Endothelial cell of umbilical vein (primary cell): Measurements from ENCODE around the gene HSH2D. TPM values are rescaled to one million over a fixed set of nuclear protein-coding genes. Genes with fewer than 3 reads are reported as not detected.

Experiments used
- BruUV-seq: library from RNA; stranded (reverse); fragments of 400-500 nt; replicated peaks from 2 replicates; lab custom pipeline; 2021; lab: Mats Ljungman, UMichigan
- CTCF ChIA-PET: fragments of 300-600, 350-600 bp; sonication (Branson Sonifier 250); formaldehyde crosslinking; loops from one replicate; lab custom pipeline; 2021; ENCODE audit warnings: antibody characterized with exemption, inconsistent platforms; lab: Charles Lee
- POLR2A ChIA-PET: fragments of 300-600, 350-600 bp; sonication (Branson Sonifier 250); formaldehyde crosslinking; loops from one replicate; lab custom pipeline; 2021; ENCODE audit warnings: antibody characterized with exemption, inconsistent platforms; lab: Charles Lee
- DNase-seq: peaks from one replicate; pipeline ENCODE4 v3.0.0-alpha.2; 2011; ENCODE audit warnings: low read depth, low spot score
- FAIRE-seq: peaks from 2 replicates; lab custom pipeline; 2011; peaks lifted over from hg19 to GRCh38; lab: Jason Lieb, UNC
- H2AFZ ChIP-seq: 2 replicates; pipeline ENCODE4 v1.6.0; 2012; ENCODE audit warnings: low read depth, low read length, control low read depth, inconsistent platforms
- H3K27ac ChIP-seq: 2 replicates; pipeline ENCODE4 v1.5.1; 2011; ENCODE audit warnings: low read depth, mild to moderate bottlenecking, control low read depth, low read length, moderate library complexity; ENCODE audit not compliant: insufficient read depth
- H3K27me3 ChIP-seq, 2 experiments: 2 replicates each; pipeline versions ENCODE4 v1.6.0 to v1.6.1; 2011; ENCODE audit warnings: low read length in 2 of 2, mixed read lengths in 1 of 2; ENCODE audit not compliant: control insufficient read depth in 2 of 2, insufficient read depth in 2 of 2
- H3K36me3 ChIP-seq, 2 experiments: 2 replicates in 1 of 2; 3 replicates in 1 of 2; pipeline ENCODE4 v1.5.1; 2011; ENCODE audit warnings: low read length in 2 of 2, mild to moderate bottlenecking in 1 of 2, moderate library complexity in 1 of 2; ENCODE audit not compliant: control insufficient read depth in 2 of 2, insufficient read depth in 2 of 2; ENCODE audit errors: extremely low read depth in 1 of 2
- H3K4me1 ChIP-seq: 3 replicates; pipeline ENCODE4 v1.5.1; 2011; ENCODE audit warnings: mild to moderate bottlenecking, low read length; ENCODE audit not compliant: control insufficient read depth, insufficient read depth; ENCODE audit errors: extremely low read depth
- H3K4me2 ChIP-seq: 2 replicates; pipeline ENCODE4 v1.6.1; 2011; ENCODE audit warnings: low read length, control low read depth, mixed read lengths; ENCODE audit not compliant: insufficient read depth
- H3K4me3 ChIP-seq, 3 experiments: fragments of 200-600 bp in 1 of 3; sonication (generic), shearing (Covaris generic) in 1 of 3; replicated peaks in 1 of 3; 2 replicates each; pipeline ENCODE4 v1.5.1; 2011 to 2016; ENCODE audit warnings: control low read depth in 3 of 3, low read length in 3 of 3, mild to moderate bottlenecking in 2 of 3, inconsistent platforms in 1 of 3, low read depth in 1 of 3, moderate library complexity in 1 of 3; ENCODE audit not compliant: insufficient read depth in 1 of 3
- H3K79me2 ChIP-seq: 2 replicates; pipeline ENCODE4 v1.6.0; 2012; ENCODE audit warnings: low read length, inconsistent platforms; ENCODE audit not compliant: control insufficient read depth, insufficient read depth
- H3K9ac ChIP-seq: replicated peaks from 2 replicates; pipeline ENCODE3; 2011; ENCODE audit warnings: low read length, control low read depth; ENCODE audit not compliant: insufficient read depth; ENCODE audit errors: extremely low read depth
- H3K9me1 ChIP-seq: replicated peaks from 3 replicates; pipeline ENCODE4 v1.6.0; 2011; ENCODE audit warnings: mild to moderate bottlenecking, low read length; ENCODE audit not compliant: control insufficient read depth, insufficient read depth; ENCODE audit errors: extremely low read depth
- H3K9me3 ChIP-seq: replicated peaks from 2 replicates; pipeline ENCODE4 v1.5.1; 2012; ENCODE audit warnings: low read length, inconsistent platforms; ENCODE audit not compliant: control insufficient read depth, insufficient read depth
- H4K20me1 ChIP-seq: replicated peaks from 2 replicates; pipeline ENCODE3; 2011; ENCODE audit warnings: mild to moderate bottlenecking, low read length; ENCODE audit not compliant: control insufficient read depth, insufficient read depth; ENCODE audit errors: extremely low read depth
- EZH2 ChIP-seq: IDR thresholded peaks from 2 replicates; pipeline ENCODE4 v1.6.1; 2012; ENCODE audit warnings: borderline replicate concordance, low read depth, mild to moderate bottlenecking, moderate library complexity, low read length, inconsistent platforms; ENCODE audit not compliant: severe bottlenecking
- GATA2 ChIP-seq: IDR thresholded peaks from 2 replicates; pipeline ENCODE4 v1.7.0; 2011; ENCODE audit warnings: low read depth, mild to moderate bottlenecking, moderate library complexity, mixed read lengths, low read length; ENCODE audit not compliant: insufficient read length, insufficient read depth
- JUN ChIP-seq: IDR thresholded peaks from 2 replicates; pipeline ENCODE4 v1.6.1; 2011; ENCODE audit warnings: borderline replicate concordance, low read depth; ENCODE audit not compliant: insufficient read length, insufficient read depth
- MYC ChIP-seq: IDR thresholded peaks from one replicate; pipeline ENCODE4 v1.6.1; 2011; ENCODE audit warnings: mild to moderate bottlenecking, low read depth, low read length
- POLR2A ChIP-seq: IDR thresholded peaks from 2 replicates; pipeline ENCODE4 v1.6.1; 2012; ENCODE audit warnings: low read depth, mild to moderate bottlenecking, control low read depth, low read length
- POLR2AphosphoS5 ChIP-seq: IDR thresholded peaks from 2 replicates; pipeline ENCODE4 v1.6.1; 2012; ENCODE audit warnings: low read depth, mild to moderate bottlenecking, control low read depth, low read length, moderate library complexity; ENCODE audit not compliant: insufficient read depth
- dilution Hi-C: fragments of 300-500 bp; cut with MboI; formaldehyde crosslinking; loops from one replicate; pipeline ENCODE4 v1.15.0; 2019; ENCODE audit warnings: low sequenced_read_pairs; ENCODE audit not compliant: extremely low pct_ligation_motif_present
- intact Hi-C: fragments of 100-400 bp; cut with micrococcal nuclease; formaldehyde crosslinking; loops from one replicate; pipeline ENCODE4 v1.10.0; 2022
- polyA plus RNA-seq, 4 experiments: library from polyadenylated mRNA; depleted of rRNA in 3 of 4; stranded (reverse) in 3 of 4; unstranded in 1 of 4; fragments of >200 nt; gene quantifications; 2 replicates each; pipeline versions ENCODE4 v1.2.1 to v1.2.3, GENCODE V29; 2011 to 2012; ENCODE audit warnings: missing spikeins in 1 of 4
- total RNA-seq: library from RNA; stranded (reverse); gene quantifications from 2 replicates; pipeline ENCODE4 v1.2.3, GENCODE V29; 2021
- TF ChIP-seq, protein P1 (sequence below): IDR thresholded peaks from 2 replicates; pipeline ENCODE4 v1.6.1; 2011; ENCODE audit not compliant: insufficient read depth, insufficient read length

The HSH2D gene
- total and polyA plus RNA-seq, 2 donors (not counting 3 experiments of a cell fraction or from before 2014, with no cell fraction given), result not detected

GRCh38 chr19:16135430-16136127 lies 7.9 kb upstream of the HSH2D start:
- Histone ChIP-seq H3K27ac (no peak overlapping the region), H3K36me3 (peaks cover 7 to 16% of the 10 kb centered on the region in 2 experiments), H3K4me2 (no peak overlapping the region), H3K9me1 (no peaks in the 10 kb centered on the region), H3K79me2 (no peaks in the 10 kb centered on the region), H3K27me3 (no peaks in the 10 kb centered on the region), H3K4me1 (no peaks in the 10 kb centered on the region), H3K9me3 (no peaks in the 10 kb centered on the region), H2AFZ (no peak overlapping the region), H4K20me1 (no peaks in the 10 kb centered on the region), H3K4me3 (no peak overlapping the region), H3K9ac (no peak overlapping the region)
- dilution Hi-C loops (no loop called here), intact Hi-C loops (no loop called here)
- FAIRE-seq (no peak), DNase-seq (no peak)
- CTCF ChIA-PET, result no interaction called here
- no TSS peak for BruUV-seq
- TF ChIP-seq POLR2A (no peak), JUN (no peak), MYC (no peak), POLR2AphosphoS5 (no peak), GATA2 (no peak), EZH2 (no peak)
- TF ChIP-seq, protein P1, sequence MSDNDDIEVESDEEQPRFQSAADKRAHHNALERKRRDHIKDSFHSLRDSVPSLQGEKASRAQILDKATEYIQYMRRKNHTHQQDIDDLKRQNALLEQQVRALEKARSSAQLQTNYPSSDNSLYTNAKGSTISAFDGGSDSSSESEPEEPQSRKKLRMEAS, result no peak
- POLR2A ChIA-PET, result no interaction called here
